Neuronal stem cell (in vitro differentiated cells): ENCODE measurements around the gene SLC7A11.
A peak's percentile ranks its signal among the peaks of the same experiment; 100 is the strongest.

Source experiments
- DNase-seq: peaks from one replicate; pipeline ENCODE4 v3.0.0-alpha.2; 2013; ENCODE audit warnings: low spot score
- H2AFZ ChIP-seq: one replicate; pipeline ENCODE4 v1.6.1; 2013; ENCODE audit warnings: mild to moderate bottlenecking, low read length, inconsistent platforms
- H2AK5ac ChIP-seq: 2 replicates; pipeline ENCODE4 v1.6.1; 2013; ENCODE audit warnings: low read depth, mild to moderate bottlenecking, inconsistent platforms, low read length, moderate library complexity, mixed read lengths
- H2BK120ac ChIP-seq: 2 replicates; pipeline ENCODE4 v1.6.1; 2013; ENCODE audit warnings: low read depth, mild to moderate bottlenecking, inconsistent platforms, low read length, moderate library complexity, mixed read lengths
- H2BK12ac ChIP-seq: one replicate; pipeline ENCODE4 v1.6.1; 2013; ENCODE audit warnings: low read length, inconsistent platforms
- H2BK15ac ChIP-seq: 2 replicates; pipeline ENCODE4 v1.6.1; 2013; ENCODE audit warnings: mild to moderate bottlenecking, low read length, inconsistent platforms, mixed read lengths
- H2BK5ac ChIP-seq: one replicate; pipeline ENCODE4 v1.6.1; 2013; ENCODE audit warnings: inconsistent platforms, mild to moderate bottlenecking, low read length, moderate library complexity
- H3K14ac ChIP-seq: one replicate; pipeline ENCODE4 v1.6.1; 2013; ENCODE audit warnings: low read length, inconsistent platforms
- H3K18ac ChIP-seq: 2 replicates; pipeline ENCODE4 v1.6.1; 2013; ENCODE audit warnings: low read length, inconsistent platforms
- H3K23ac ChIP-seq: 2 replicates; pipeline ENCODE4 v1.6.1; 2013; ENCODE audit warnings: low read depth, mild to moderate bottlenecking, mixed read lengths, low read length, inconsistent platforms; ENCODE audit not compliant: poor library complexity
- H3K27ac ChIP-seq: replicated peaks from 3 replicates; pipeline ENCODE4 v1.5.1; 2013; ENCODE audit warnings: low read length, inconsistent platforms
- H3K27me3 ChIP-seq, 3 experiments: 2 replicates each; pipeline ENCODE4 v1.6.1; 2013; ENCODE audit warnings: low read length in 3 of 3, mild to moderate bottlenecking in 2 of 3, inconsistent platforms in 1 of 3, low read depth in 1 of 3, mixed read lengths in 1 of 3, moderate library complexity in 1 of 3; ENCODE audit not compliant: control insufficient read depth in 3 of 3, insufficient read depth in 3 of 3
- H3K36me3 ChIP-seq, 2 donors: replicated peaks in 1 of 2; 2 replicates each; pipeline ENCODE4 v1.6.1; 2013; ENCODE audit warnings: low read length in 2 of 2; ENCODE audit not compliant: control insufficient read depth in 2 of 2, insufficient read depth in 2 of 2
- H3K4ac ChIP-seq: 2 replicates; pipeline ENCODE4 v1.6.1; 2013; ENCODE audit warnings: inconsistent platforms, mild to moderate bottlenecking, low read length, moderate library complexity
- H3K4me1 ChIP-seq, 2 donors: 1 replicate in 1 of 2; 2 replicates in 1 of 2; pipeline ENCODE4 v1.6.1; 2013; ENCODE audit warnings: low read length in 2 of 2, low read depth in 1 of 2; ENCODE audit not compliant: control insufficient read depth in 2 of 2, insufficient read depth in 1 of 2
- H3K4me2 ChIP-seq: one replicate; pipeline ENCODE4 v1.6.1; 2013; ENCODE audit warnings: mild to moderate bottlenecking, low read length, inconsistent platforms; ENCODE audit not compliant: insufficient read depth, poor library complexity, severe bottlenecking
- H3K4me3 ChIP-seq, 2 donors: 2 replicates each; pipeline ENCODE4 v1.5.1; 2013; ENCODE audit warnings: low read length in 2 of 2, mild to moderate bottlenecking in 2 of 2, inconsistent platforms in 1 of 2, moderate library complexity in 1 of 2
- H3K79me1 ChIP-seq: one replicate; pipeline ENCODE4 v1.6.1; 2013; ENCODE audit warnings: low read depth, mild to moderate bottlenecking, inconsistent platforms, low read length, moderate library complexity
- H3K9ac ChIP-seq: one replicate; pipeline ENCODE4 v1.6.1; 2013; ENCODE audit warnings: mild to moderate bottlenecking, low read depth, low read length, inconsistent platforms; ENCODE audit not compliant: poor library complexity
- H3K9me3 ChIP-seq, 2 donors: replicated peaks in 1 of 2; 2 replicates each; pipeline versions ENCODE3 to v1.6.1; 2013; ENCODE audit warnings: low read length in 2 of 2, mild to moderate bottlenecking in 2 of 2, inconsistent platforms in 1 of 2, low read depth in 1 of 2, mixed read lengths in 1 of 2, moderate library complexity in 1 of 2; ENCODE audit not compliant: control insufficient read depth in 2 of 2, insufficient read depth in 1 of 2
- H4K8ac ChIP-seq: one replicate; pipeline ENCODE4 v1.6.1; 2013; ENCODE audit warnings: low read depth, mild to moderate bottlenecking, inconsistent platforms, low read length, moderate library complexity
- H4K91ac ChIP-seq: one replicate; pipeline ENCODE4 v1.6.1; 2013; ENCODE audit warnings: low read length, low read depth, mild to moderate bottlenecking, inconsistent platforms; ENCODE audit not compliant: poor library complexity
- WGBS, 2 donors: extraction: QIAGEN DNeasy Blood & Tissue Kit; methylation state at CpG; one replicate each; pipeline ENCODE4 v1.1.7; 2013; ENCODE audit warnings: missing lambda C conversion rate in 2 of 2, mixed read lengths in 1 of 2; ENCODE audit not compliant: insufficient read length in 2 of 2, insufficient replicate concordance in 1 of 2; ENCODE audit errors: extremely low coverage in 2 of 2; 5-methylcytosine and 5-hydroxymethylcytosine counted together

Gene SLC7A11

DNA sequence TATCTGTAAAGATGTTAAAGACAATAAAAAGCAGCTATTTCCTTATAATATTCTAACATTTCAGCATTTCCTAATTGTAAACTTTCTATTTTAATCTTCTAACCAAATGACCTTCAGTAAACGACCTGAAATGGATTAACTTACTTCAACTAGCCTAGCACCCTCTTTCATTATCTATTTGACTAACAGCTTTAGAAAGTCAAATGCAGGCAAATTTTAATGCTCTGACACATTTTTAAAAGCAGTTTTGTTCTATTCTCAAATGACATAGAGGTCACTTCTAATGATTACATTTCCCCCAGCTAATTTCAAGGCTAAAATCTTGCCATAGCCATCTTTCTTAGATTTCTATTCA lies 41.9 kb downstream of the SLC7A11 start:
- H3K4me3 ChIP-seq = no peak overlapping the region
- H2BK5ac ChIP-seq = no peak overlapping the region
- no peaks in the 10 kb centered on the region for H3K4me1 ChIP-seq
- H2BK12ac ChIP-seq = no peak overlapping the region
- no peak overlapping the region for H3K27ac ChIP-seq
- no peak overlapping the region for H2AFZ ChIP-seq
- no peak overlapping the region for H3K4me2 ChIP-seq
- H2AK5ac ChIP-seq = no peak overlapping the region
- no peak overlapping the region for H3K14ac ChIP-seq
- H4K8ac ChIP-seq = no peak overlapping the region
- DNase-seq = no peak
- H3K9me3 ChIP-seq = no peaks in the 10 kb centered on the region
- H2BK15ac ChIP-seq = no peak overlapping the region
- H4K91ac ChIP-seq = no peak overlapping the region
- H3K4ac ChIP-seq = no peak overlapping the region
- H3K27me3 ChIP-seq = no peaks in the 10 kb centered on the region
- H3K18ac ChIP-seq = no peak overlapping the region
- no peak overlapping the region for H3K23ac ChIP-seq
- H3K36me3 ChIP-seq = no peaks in the 10 kb centered on the region
- no peak overlapping the region for H3K9ac ChIP-seq
- no peaks in the 10 kb centered on the region for H3K79me1 ChIP-seq
- no CpG with 5 or more reads among the region's 1 CpG for WGBS, 2 donors
- no peak overlapping the region for H2BK120ac ChIP-seq

DNA sequence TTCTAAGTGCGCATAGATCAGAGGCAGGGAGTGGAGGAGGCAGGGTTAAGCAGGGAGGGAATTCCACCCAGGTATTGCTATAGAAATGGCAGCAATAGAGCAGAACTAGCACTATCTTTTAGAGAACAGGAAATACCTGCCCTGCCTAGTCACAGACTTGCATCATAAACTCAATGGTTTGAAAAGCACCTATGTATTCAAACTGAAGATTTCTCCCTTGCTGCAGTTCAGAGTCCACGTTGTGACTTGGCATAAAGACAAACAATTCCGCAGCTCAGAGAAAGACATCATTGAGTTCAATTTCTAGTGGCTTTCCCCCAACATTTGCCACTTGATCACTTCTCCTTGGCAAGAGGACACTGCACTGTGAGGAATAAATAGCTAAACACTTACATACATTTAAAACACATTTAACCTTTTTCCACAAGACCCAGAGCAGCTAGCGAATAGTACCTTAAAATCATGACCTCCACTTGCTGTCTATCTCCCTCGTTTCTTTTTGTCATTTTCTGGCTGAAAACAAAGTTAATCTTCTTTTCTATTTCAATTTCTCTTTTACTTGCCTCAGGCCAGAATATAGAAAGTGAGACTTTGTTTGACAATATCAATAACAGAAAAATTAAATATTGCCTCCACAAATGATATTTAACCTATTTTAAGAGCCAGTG lies 42.4 kb downstream of the SLC7A11 start:
- no peak overlapping the region for H3K9ac ChIP-seq
- no peaks in the 10 kb centered on the region for H3K27me3 ChIP-seq
- H3K36me3 ChIP-seq = no peaks in the 10 kb centered on the region
- no peak overlapping the region for H3K18ac ChIP-seq
- no peak overlapping the region for H3K4me2 ChIP-seq
- no peak overlapping the region for H2BK5ac ChIP-seq
- H3K79me1 ChIP-seq = no peaks in the 10 kb centered on the region
- DNase-seq = no peak
- no peaks in the 10 kb centered on the region for H3K9me3 ChIP-seq
- no peak overlapping the region for H3K27ac ChIP-seq
- no peak overlapping the region for H3K4ac ChIP-seq
- H4K8ac ChIP-seq = no peak overlapping the region
- H2BK15ac ChIP-seq = no peak overlapping the region
- H2BK120ac ChIP-seq = no peak overlapping the region
- no peak overlapping the region for H3K14ac ChIP-seq
- H4K91ac ChIP-seq = no peak overlapping the region
- no CpG with 5 or more reads among the region's 5 CpGs for WGBS, 2 donors
- H3K4me3 ChIP-seq = no peak overlapping the region
- no peak overlapping the region for H2BK12ac ChIP-seq
- peak overlapping the region; percentile 19 for H2AFZ ChIP-seq
- H3K4me1 ChIP-seq = no peaks in the 10 kb centered on the region
- H2AK5ac ChIP-seq = no peak overlapping the region
- no peak overlapping the region for H3K23ac ChIP-seq

DNA sequence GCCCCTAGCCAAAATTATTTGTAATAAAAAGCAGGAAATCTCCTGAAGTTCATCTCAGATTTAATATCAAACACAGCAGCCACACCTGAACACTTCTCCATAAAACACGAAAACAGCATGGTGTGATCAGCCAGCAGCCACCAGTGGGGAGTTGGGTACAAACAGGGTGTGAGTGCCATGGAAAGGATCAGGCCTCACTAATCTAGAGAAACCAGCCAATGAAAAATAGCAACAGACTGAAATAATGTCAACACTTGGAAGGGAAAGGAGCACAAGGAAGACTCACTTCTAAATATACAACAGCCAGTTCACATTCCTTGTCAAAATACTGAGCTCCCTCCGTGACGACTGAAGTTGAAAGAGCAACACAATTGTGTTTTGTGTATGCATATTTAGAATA lies 46.0 kb downstream of the SLC7A11 start:
- Histone ChIP-seq H3K9ac (no peak overlapping the region), H4K91ac (no peak overlapping the region), H2BK120ac (no peak overlapping the region), H4K8ac (no peak overlapping the region), H3K36me3 (no peaks in the 10 kb centered on the region), H2AK5ac (no peak overlapping the region), H2BK5ac (no peak overlapping the region), H3K23ac (no peak overlapping the region), H3K27me3 (no peaks in the 10 kb centered on the region), H2AFZ (no peak overlapping the region), H2BK12ac (no peak overlapping the region), H3K79me1 (no peaks in the 10 kb centered on the region), H3K9me3 (no peaks in the 10 kb centered on the region), H2BK15ac (no peak overlapping the region), H3K4me2 (no peak overlapping the region), H3K14ac (no peak overlapping the region), H3K18ac (no peak overlapping the region), H3K4ac (no peak overlapping the region), H3K27ac (no peak overlapping the region), H3K4me3 (no peak overlapping the region), H3K4me1 (peaks cover 0 to 2% of the 10 kb centered on the region in 2 donors)
- no CpG with 5 or more reads among the region's 3 CpGs for WGBS, 2 donors
- no peak for DNase-seq

DNA sequence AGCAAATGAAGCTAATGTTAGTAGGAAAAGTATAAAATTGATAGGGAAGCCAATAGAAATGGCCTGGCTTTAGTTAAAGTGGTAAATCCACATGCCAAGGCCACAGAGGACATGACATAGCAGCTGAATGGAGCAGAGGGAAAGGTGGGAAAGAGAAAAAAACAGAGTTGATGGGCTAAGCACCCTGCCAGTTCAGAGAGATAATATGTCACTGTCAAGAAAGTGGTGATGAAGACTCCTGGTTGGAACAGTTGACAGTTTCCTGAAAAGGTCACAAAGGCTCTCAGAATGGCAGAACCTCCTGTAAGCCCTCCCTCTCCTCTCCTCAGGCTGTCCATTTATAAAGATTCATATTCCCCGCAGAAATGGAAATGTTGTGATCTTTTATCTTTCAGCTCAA lies 48.2 kb downstream of the SLC7A11 start:
- Histone ChIP-seq H3K27me3 (no peaks in the 10 kb centered on the region), H3K4me1 (peaks cover 0 to 2% of the 10 kb centered on the region in 2 donors), H3K9me3 (no peaks in the 10 kb centered on the region), H3K4ac (no peak overlapping the region), H3K18ac (no peak overlapping the region), H3K36me3 (no peaks in the 10 kb centered on the region), H3K9ac (no peak overlapping the region), H2BK5ac (no peak overlapping the region), H2AFZ (no peak overlapping the region), H2AK5ac (no peak overlapping the region), H3K4me3 (no peak overlapping the region), H2BK120ac (no peak overlapping the region), H3K79me1 (no peaks in the 10 kb centered on the region), H3K4me2 (no peak overlapping the region), H4K8ac (no peak overlapping the region), H4K91ac (no peak overlapping the region), H3K23ac (no peak overlapping the region), H3K14ac (no peak overlapping the region), H2BK12ac (no peak overlapping the region), H3K27ac (no peak overlapping the region), H2BK15ac (no peak overlapping the region)
- no peak for DNase-seq
- WGBS, 2 donors = no CpG with 5 or more reads among the region's 1 CpG
